A549 (cell line): ENCODE data around the gene MYOF. TPM values are rescaled to one million over a fixed set of nuclear protein-coding genes. Genes with fewer than 3 reads are reported as not detected.

Experiments used
- ATAC-seq, 2 experiments: fragments of 200-7000 bp in 1 of 2; fragments of >200 bp in 1 of 2; cut with Nextera tagmentation in 1 of 2; cut with Tn5 transposase in 1 of 2; 3 replicates each; pipeline versions ENCODE4 v1.8.0 to v1.9.1; 2018 to 2020; ENCODE audit warnings: mild to moderate bottlenecking in 1 of 2, moderate library complexity in 1 of 2
- CTCF ChIA-PET: fragments of 300-600 bp; sonication (Branson Sonifier 250); formaldehyde crosslinking; extraction: SDS; loops from one replicate; lab custom pipeline; 2021; ENCODE audit warnings: antibody characterized with exemption, inconsistent platforms; lab: Yijun Ruan, JAX
- POLR2A ChIA-PET: fragments of 350-600 bp; formaldehyde crosslinking; extraction: SDS; loops from one replicate; lab custom pipeline; 2021; ENCODE audit warnings: antibody characterized with exemption, inconsistent platforms; lab: Yijun Ruan, JAX
- DNase-seq, 2 experiments: peaks; one replicate each; pipeline versions ENCODE4 v3.0.0 to v3.0.0-alpha.2; 2011 to 2016; ENCODE audit warnings: low read depth in 1 of 2, low spot score in 1 of 2
- FAIRE-seq: peaks from 2 replicates; lab custom pipeline; 2011; peaks lifted over from hg19 to GRCh38; lab: Jason Lieb, UNC
- H3K27ac ChIP-seq, 2 experiments: fragments of >200 bp; sonication (Bioruptor Twin); formaldehyde crosslinking; 3 replicates each; pipeline ENCODE4 v1.5.1; 2016 to 2017
- H3K4me1 ChIP-seq: fragments of >200 bp; sonication (Bioruptor Twin); formaldehyde crosslinking; 3 replicates; pipeline ENCODE4 v1.6.1; 2016
- H3K4me2 ChIP-seq: fragments of >200 bp; sonication (Bioruptor Twin); formaldehyde crosslinking; 3 replicates; pipeline ENCODE4 v1.6.1; 2016
- H3K4me3 ChIP-seq: fragments of >200 bp; sonication (Bioruptor Twin); formaldehyde crosslinking; 3 replicates; pipeline ENCODE4 v1.5.1; 2016
- H3K9me3 ChIP-seq: fragments of >200 bp; sonication (Bioruptor Twin); formaldehyde crosslinking; 3 replicates; pipeline ENCODE4 v1.6.1; 2016
- BCL3 ChIP-seq: fragments of >200 bp; sonication (Bioruptor Twin); formaldehyde crosslinking; IDR thresholded peaks from 3 replicates; pipeline ENCODE4 v1.6.1; 2016
- BHLHE40 ChIP-seq: IDR thresholded peaks from 2 replicates; pipeline ENCODE4 v1.6.1; 2012; ENCODE audit warnings: low read depth, low read length, inconsistent platforms
- CBX8 ChIP-seq: fragments of 200-600 bp; sonication (generic); IDR thresholded peaks from 2 replicates; pipeline ENCODE4 v1.6.1; 2016
- CHD2 ChIP-seq: fragments of 150-350 bp; IDR thresholded peaks from 2 replicates; pipeline ENCODE4 v1.6.1; 2014; ENCODE audit warnings: low read length; ENCODE audit not compliant: partially characterized antibody
- CHD4 ChIP-seq: fragments of 200-600 bp; sonication (generic); IDR thresholded peaks from 2 replicates; pipeline ENCODE4 v1.6.1; 2016; ENCODE audit warnings: antibody characterized with exemption, mild to moderate bottlenecking, borderline replicate concordance
- CTCF ChIP-seq: fragments of >200 bp; sonication (Bioruptor Twin); formaldehyde crosslinking; IDR thresholded peaks from 3 replicates; pipeline ENCODE4 v1.5.1; 2016
- E2F6 ChIP-seq: IDR thresholded peaks from 2 replicates; pipeline ENCODE4 v1.6.1; 2012; ENCODE audit warnings: low read depth, borderline replicate concordance
- EHF ChIP-seq: fragments of 250-450 bp; sonication (Bioruptor Pico); IDR thresholded peaks from 2 replicates; pipeline ENCODE4 v1.5.0; 2020; ENCODE audit warnings: mild to moderate bottlenecking
- ESRRA ChIP-seq: fragments of 150-350 bp; IDR thresholded peaks from 2 replicates; pipeline ENCODE4 v1.6.1; 2014; ENCODE audit warnings: mild to moderate bottlenecking, low read length, borderline replicate concordance
- FOSB ChIP-seq: fragments of 250-450 bp; sonication (Bioruptor Pico); IDR thresholded peaks from 2 replicates; pipeline ENCODE4 v1.5.0; 2020; ENCODE audit warnings: mild to moderate bottlenecking, moderate library complexity
- FOXS1 ChIP-seq: fragments of 250-450 bp; sonication (Bioruptor Pico); IDR thresholded peaks from 2 replicates; pipeline ENCODE4 v1.5.0; 2020; ENCODE audit warnings: mild to moderate bottlenecking, moderate library complexity
- HES2 ChIP-seq: fragments of >200 bp; sonication (Bioruptor Twin); formaldehyde crosslinking; IDR thresholded peaks from 2 replicates; pipeline ENCODE4 v1.6.1; 2016
- HEYL ChIP-seq: fragments of 250-450 bp; sonication (Bioruptor Pico); IDR thresholded peaks from 2 replicates; pipeline ENCODE4 v1.8.0; 2021; ENCODE audit warnings: mild to moderate bottlenecking, moderate library complexity
- HMGXB4 ChIP-seq: fragments of 250-450 bp; sonication (Bioruptor Pico); IDR thresholded peaks from 2 replicates; pipeline ENCODE4 v1.5.0; 2021; ENCODE audit warnings: mild to moderate bottlenecking, moderate library complexity, borderline replicate concordance
- HOXB13 ChIP-seq: fragments of 250-450 bp; sonication (Bioruptor Pico); IDR thresholded peaks from 2 replicates; pipeline ENCODE4 v1.5.0; 2020; ENCODE audit warnings: low read depth, mild to moderate bottlenecking, moderate library complexity
- KDM1A ChIP-seq: fragments of 200-600 bp; sonication (generic); IDR thresholded peaks from 2 replicates; pipeline ENCODE4 v1.6.1; 2016; ENCODE audit warnings: low read depth, mild to moderate bottlenecking
- KDM5A ChIP-seq: fragments of 200-600 bp; sonication (generic); IDR thresholded peaks from 2 replicates; pipeline ENCODE4 v1.6.1; 2016; ENCODE audit warnings: antibody characterized with exemption, mild to moderate bottlenecking
- MAZ ChIP-seq: fragments of 150-350 bp; IDR thresholded peaks from 2 replicates; pipeline ENCODE4 v1.6.1; 2014; ENCODE audit warnings: antibody characterized with exemption, low read depth, low read length, borderline replicate concordance
- MYC ChIP-seq: IDR thresholded peaks from 2 replicates; pipeline ENCODE4 v1.6.1; 2012; ENCODE audit warnings: mild to moderate bottlenecking, inconsistent platforms, low read length, improper control_type of control experiment, borderline replicate concordance
- PBX3 ChIP-seq: IDR thresholded peaks from 2 replicates; pipeline ENCODE4 v1.6.1; 2012
- RAD21 ChIP-seq, 2 experiments: fragments of >200 bp in 1 of 2; sonication (Bioruptor Twin) in 1 of 2; formaldehyde crosslinking in 1 of 2; IDR thresholded peaks in 1 of 2; conservative IDR thresholded peaks in 1 of 2; 2 replicates in 1 of 2; 3 replicates in 1 of 2; pipeline ENCODE4 v1.6.1; 2012 to 2018; ENCODE audit warnings: inconsistent platforms in 1 of 2
- RARB ChIP-seq: fragments of 250-450 bp; sonication (Bioruptor Pico); IDR thresholded peaks from 2 replicates; pipeline ENCODE4 v1.8.0; 2021; ENCODE audit warnings: mild to moderate bottlenecking, moderate library complexity
- TFCP2L1 ChIP-seq: fragments of 250-450 bp; sonication (Bioruptor Pico); IDR thresholded peaks from 2 replicates; pipeline ENCODE4 v1.5.0; 2021; ENCODE audit warnings: mild to moderate bottlenecking
- TP53 ChIP-seq: fragments of 250-450 bp; sonication (Bioruptor Pico); IDR thresholded peaks from 2 replicates; pipeline ENCODE4 v1.5.0; 2021; ENCODE audit warnings: mild to moderate bottlenecking, moderate library complexity
- USF2 ChIP-seq: fragments of 450-650 bp; IDR thresholded peaks from 2 replicates; pipeline ENCODE4 v1.6.1; 2014; ENCODE audit warnings: antibody characterized with exemption
- ZFP36 ChIP-seq: fragments of 450-650 bp; IDR thresholded peaks from 2 replicates; pipeline ENCODE4 v1.6.1; 2014; ENCODE audit warnings: borderline replicate concordance; ENCODE audit not compliant: partially characterized antibody
- WGBS: methylation state at CpG from one replicate; pipeline ENCODE4 v1.1.6; 2017; ENCODE audit errors: missing lambda C conversion rate; 5-methylcytosine and 5-hydroxymethylcytosine counted together
- polyA plus RNA-seq, 4 experiments: library from polyadenylated mRNA; depleted of rRNA in 3 of 4; stranded (reverse); fragments of >200 nt; fragmentation: RNase III in 1 of 4; extraction: RNeasy Plus Mini Kit Qiagen cat#74134 plus additional on column Dnase treatment in 1 of 4; gene quantifications; 2 replicates in 3 of 4; 3 replicates in 1 of 4; pipeline ENCODE4 v1.2.3, GENCODE V29; 2011 to 2017

The MYOF gene
- polyA plus RNA-seq, 2 of the 4 experiments (the other 2 are of a cell fraction): 190 to 265 TPM

GRCh38 chr10:93469454-93469853 lies 12.7 kb downstream of the MYOF start:
- FAIRE-seq (no peak), DNase-seq (no peak), ATAC-seq (no peak)
- Histone ChIP-seq H3K4me3 (no peak overlapping the region), H3K4me2 (peak overlapping the region; percentile 70), H3K9me3 (peaks cover 7% of the 10 kb centered on the region; the same call in 1 of the 3 replicates), H3K4me1 (peaks cover 93% of the 10 kb centered on the region), H3K27ac (peak overlapping the region; percentile 92 to 93)
- 92% methylated on average over 2 of the region's 3 CpGs for WGBS
- POLR2A ChIA-PET: interaction anchor here (0.7 to 6.2 kb wide), 4 partner anchors 10 to 234 kb away, joined by 3 to 114 read pairs (median 22); partner anchors contain the start of gene MYOF
- no peak for TF ChIP-seq CBX8
- 0 out of 2 replicates have a peak, but pooled peaks have one; percentile 18 for TF ChIP-seq HMGXB4 (CRISPR knock-in tag)
- no peak for TF ChIP-seq HEYL (CRISPR knock-in tag)
- CTCF ChIA-PET: interaction anchor here (1.3 to 41.4 kb wide), 7 partner anchors 9 to 87 kb away, joined by 3 to 924 read pairs (median 11); partner anchors contain the start of gene MYOF

- H3K4me1 ChIP-seq: peaks cover 93% of the 10 kb centered on the region
- CTCF ChIA-PET: interaction anchor here (1.3 to 41.4 kb wide), 6 partner anchors 10 to 86 kb away, joined by 3 to 924 read pairs (median 12); partner anchors contain the start of gene MYOF
- peak overlapping the region; percentile 92 to 93 for H3K27ac ChIP-seq
- peak overlapping the region; percentile 70 for H3K4me2 ChIP-seq
- 14% methylated on average over 10 of the region's 10 CpGs for WGBS
- peaks cover 7% of the 10 kb centered on the region; the same call in 1 of the 3 replicates for H3K9me3 ChIP-seq
- peak overlapping the region; percentile 1; the same call in 1 of the 3 replicates for H3K4me3 ChIP-seq
- FAIRE-seq (no peak), ATAC-seq (peak; percentile 38 to 54), DNase-seq (peak; percentile 89 to 91)
- POLR2A ChIA-PET: interaction anchor here (0.7 to 6.2 kb wide), 5 partner anchors 10 to 233 kb away, joined by 3 to 114 read pairs (median 10); partner anchors contain the start of gene MYOF
- TF ChIP-seq TFCP2L1 (CRISPR knock-in tag) (no peak), MYC (no peak), BCL3 (no peak), HES2 (no peak), ESRRA (no peak), FOXS1 (no peak), MAZ (no peak), TP53 (CRISPR knock-in tag) (no peak; the same call in 1 of the 2 replicates), KDM5A (no peak), FOSB (no peak), RARB (CRISPR knock-in tag) (no peak; the same call in 1 of the 2 replicates), CHD2 (no peak), CTCF (no peak), ZFP36 (no peak), CBX8 (no peak), CHD4 (no peak), KDM1A (no peak), USF2 (no peak), RAD21 (conservative IDR thresholded peaks at IDR 0.05 in 1 of 2, IDR thresholded peaks at IDR 0.05 in 1 of 2) (peak; percentile 20 to 37; a peak in 3 of 5 replicates), EHF (no peak; the same call in none of the 2 replicates), E2F6 (no peak; the same call in 1 of the 2 replicates), BHLHE40 (no peak), PBX3 (peak; percentile 24; the same call in 1 of the 2 replicates), HOXB13 (CRISPR knock-in tag) (peak; percentile 53; the same call in 1 of the 2 replicates)
These were observed 13.5 kb downstream of the MYOF start for GRCh38 chr10:93468461-93469213.
